HG03575 (cell line): Measurements from ENCODE around the gene OR14A2.
"Not testable (repeated sequence)": the region's sequence is repeated elsewhere in the genome, so short reads cannot be mapped to it uniquely, and the experiment has no call there.

ENCODE experiments used
- ATAC-seq: cut with Tn5 transposase; IDR thresholded peaks from one replicate; pipeline ENCODE4 v1.9.1; 2021; ENCODE audit not compliant: unreplicated experiment, insufficient number of reproducible peaks, low FRiP score; ENCODE audit errors: extremely low read depth

Gene OR14A2

DNA sequence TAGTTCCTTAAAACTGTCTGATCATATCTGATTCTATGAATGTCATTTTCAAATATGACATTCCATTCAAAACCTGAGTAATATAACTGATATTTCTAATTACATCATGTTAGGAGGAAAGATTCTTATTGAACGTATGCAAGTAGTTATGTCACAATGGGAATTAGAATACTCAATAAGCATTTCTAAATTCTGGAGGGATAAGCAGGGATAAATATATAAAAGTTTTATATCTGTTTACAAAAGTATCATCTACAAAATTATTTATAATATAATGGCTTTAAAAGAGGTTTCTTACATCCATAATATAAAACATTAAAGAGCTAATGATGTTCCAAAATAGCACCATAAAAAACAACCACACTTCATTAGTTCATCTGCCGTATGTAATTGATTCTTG, at the start of gene OR14A2:
TSS of gene OR14A2 (minus strand) at position 101 of the 400 bp plus-strand sequence.
- no peak for ATAC-seq

DNA sequence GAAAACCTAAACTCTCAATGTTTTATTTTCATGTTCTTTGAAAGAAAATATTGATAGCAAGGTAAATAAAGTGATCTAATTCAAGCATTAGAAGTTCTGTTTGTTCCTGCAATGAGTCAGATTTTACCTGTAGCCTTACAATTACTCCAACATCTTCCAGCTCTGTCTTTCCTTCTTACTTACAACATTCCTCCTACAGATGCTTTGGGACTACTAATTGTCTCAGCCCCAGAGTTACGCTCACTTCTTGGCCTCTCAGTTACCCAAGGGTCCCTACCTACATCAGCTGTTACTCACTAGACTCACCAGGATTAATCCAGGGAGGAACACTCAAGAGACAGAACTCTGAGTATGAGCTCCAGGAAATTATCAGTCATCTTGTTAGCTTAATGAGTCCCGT, 49.6 kb upstream of the OR14A2 start:
- ATAC-seq = no peak

DNA sequence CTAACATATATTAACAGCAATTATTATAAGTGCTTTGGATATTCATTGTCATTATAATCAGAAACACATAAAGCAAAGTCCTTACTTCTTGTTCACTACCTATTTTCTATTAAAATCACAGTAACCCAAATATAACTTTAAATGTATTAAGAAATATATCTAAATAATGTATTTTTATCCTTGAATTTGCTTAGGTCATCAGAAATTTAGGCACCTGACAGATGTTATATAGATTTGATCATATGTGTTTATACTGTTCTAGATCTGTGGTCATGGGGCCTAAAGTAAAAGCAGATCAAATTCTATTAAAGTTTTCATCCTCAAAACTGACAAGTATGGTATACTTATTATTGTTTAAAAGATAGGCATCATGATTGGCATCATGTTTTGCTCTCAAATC, 21.7 kb upstream of the OR14A2 start:
- no peak for ATAC-seq

DNA sequence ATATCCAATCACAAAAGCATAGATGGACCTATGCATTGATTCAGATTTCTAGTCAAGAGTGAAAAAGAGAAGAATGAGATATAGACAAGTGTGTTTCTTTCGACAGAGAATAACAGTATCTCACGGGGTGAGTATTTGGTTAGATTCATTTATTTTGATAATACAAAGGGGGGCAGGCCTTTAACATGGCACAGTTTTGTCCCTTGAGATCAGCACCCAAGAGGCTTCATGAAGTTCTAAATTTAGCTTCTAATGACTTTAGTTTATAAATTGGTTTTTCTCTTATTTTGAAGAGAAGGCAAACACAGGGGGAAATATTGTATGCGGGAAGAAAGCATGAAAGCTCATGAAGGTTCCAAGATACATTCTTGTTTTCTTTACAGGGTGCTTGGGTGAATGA, 12.5 kb upstream of the OR14A2 start, which contains the start of gene OR1C1:
TSS of gene OR1C1 (minus strand) at position 101 of the 400 bp plus-strand sequence. CDS start 2,150 bp downstream, outside the sequence.
- no peak for ATAC-seq

DNA sequence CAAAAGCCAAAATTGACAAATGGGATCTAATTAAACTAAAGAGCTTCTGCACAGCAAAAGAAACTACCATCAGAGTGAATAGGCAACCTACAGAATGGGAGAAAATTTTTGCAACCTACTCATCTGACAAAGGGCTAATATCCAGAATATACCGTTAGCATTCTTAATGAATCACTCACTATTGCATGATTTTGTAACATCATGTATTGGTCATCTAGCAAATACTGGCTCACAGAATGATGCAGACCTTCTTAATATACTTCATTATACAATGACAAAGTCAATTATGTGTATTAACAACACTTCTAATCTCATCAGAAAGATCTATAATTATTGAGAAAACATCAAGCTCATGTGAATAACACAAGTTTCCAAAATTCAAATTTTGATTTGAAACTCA, 6.4 kb upstream of the OR14A2 start:
- ATAC-seq = not testable (repeated sequence)

DNA sequence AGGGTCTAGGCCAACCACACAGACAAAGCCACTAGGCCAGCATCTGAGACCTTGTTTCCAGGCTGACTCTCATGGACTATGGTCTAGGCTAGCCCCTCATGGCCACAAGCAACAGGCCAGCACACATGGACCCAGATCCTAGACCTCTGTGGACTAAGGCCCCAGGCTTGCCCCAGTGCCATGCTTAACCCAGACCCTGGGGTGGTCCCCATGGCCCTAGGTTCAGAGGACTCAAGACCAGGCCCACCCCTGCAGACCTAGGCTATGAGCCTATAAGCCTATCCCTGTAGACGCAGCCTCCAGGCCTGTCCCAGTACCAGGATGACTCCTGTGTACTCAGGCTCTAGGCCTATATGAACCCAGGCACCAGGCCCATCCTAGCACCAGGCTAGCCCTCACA, 1.9 kb upstream of the OR14A2 start:
- no peak for ATAC-seq

DNA sequence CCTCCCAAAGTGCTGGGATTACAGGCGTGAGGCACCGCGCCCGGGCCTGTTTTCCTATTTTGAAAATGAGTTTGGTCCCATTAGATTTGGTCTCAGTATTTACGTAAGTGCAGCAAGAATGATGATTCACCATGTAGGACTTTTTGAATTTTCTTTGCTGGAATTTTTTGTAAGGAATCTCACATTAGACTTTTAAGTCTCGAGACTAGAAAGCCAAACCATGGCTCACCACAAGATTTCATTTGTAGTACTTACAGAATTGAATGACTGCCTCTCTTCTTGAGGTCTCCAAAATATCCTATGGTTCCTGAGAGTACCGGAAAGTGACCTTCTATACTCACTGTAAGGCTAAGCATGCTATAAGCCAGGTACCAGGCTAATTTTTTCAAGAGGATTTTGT, 325 bp downstream of the OR14A2 start:
- ATAC-seq = no peak

DNA sequence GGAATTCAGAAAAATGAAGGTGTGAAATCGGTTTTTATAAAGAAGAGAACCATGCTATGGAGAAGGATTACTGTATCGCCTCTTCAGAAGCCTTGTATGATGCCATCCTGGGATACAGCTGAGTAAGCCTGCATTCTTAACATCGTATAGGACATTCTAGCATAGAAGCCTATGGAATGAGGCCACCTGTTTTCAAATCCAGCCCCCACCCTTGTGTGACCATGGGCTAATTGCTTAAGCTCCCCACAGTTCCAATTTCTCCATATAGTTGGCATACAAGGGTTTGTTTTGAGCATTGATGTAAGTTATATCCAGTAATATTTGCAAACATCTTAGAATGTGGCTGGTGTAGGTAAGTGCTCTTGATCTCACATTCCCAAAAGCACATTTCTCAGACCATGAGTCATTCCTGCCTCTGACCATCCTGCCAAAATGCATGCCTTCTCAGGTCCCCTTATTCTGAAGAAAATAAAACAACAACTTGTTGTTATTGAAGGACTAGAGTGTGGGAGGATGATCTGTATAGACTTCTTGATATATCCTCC, 1.5 kb downstream of the OR14A2 start:
- ATAC-seq = no peak

DNA sequence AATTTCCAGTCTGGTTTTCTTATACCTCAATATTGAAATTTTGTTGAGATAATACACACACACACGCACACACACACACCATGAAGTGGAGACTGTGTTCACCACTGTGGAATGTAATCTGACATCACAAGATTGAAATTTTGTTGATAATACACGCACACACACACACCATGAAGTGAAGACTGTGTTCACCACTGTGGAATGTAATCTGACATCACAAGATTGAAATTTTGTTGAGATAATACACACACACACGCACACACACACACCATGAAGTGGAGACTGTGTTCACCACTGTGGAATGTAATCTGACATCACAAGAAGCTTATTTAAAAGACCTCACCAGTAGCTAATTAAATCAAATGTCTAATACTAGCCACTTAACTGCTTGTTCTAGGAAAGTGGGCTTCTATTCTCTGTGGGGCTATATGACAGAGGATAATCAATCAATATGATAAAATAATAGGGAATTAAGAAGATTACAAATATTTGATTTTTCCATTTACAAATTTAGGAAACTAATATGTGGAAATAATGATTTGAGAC, 5.7 kb downstream of the OR14A2 start:
- ATAC-seq = not testable (repeated sequence)

DNA sequence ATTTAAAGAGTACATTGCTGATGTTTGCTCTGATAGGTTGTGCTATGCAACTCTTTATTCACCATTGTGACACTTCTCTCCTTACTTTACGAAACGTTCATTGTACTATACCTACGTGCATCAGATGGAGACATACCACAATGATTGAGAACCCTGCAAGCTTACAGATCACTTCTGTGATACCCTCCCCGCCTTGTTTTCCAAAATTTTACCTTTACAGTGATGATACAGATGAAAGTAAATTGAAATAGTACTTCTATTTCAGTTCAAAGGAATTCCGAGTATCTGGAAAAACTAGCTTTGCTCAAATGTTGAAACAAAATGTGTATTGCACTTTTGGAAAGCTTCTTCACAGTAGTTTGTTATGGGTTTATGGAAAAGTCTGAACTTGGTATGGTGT, 6.2 kb downstream of the OR14A2 start:
- no peak for ATAC-seq

DNA sequence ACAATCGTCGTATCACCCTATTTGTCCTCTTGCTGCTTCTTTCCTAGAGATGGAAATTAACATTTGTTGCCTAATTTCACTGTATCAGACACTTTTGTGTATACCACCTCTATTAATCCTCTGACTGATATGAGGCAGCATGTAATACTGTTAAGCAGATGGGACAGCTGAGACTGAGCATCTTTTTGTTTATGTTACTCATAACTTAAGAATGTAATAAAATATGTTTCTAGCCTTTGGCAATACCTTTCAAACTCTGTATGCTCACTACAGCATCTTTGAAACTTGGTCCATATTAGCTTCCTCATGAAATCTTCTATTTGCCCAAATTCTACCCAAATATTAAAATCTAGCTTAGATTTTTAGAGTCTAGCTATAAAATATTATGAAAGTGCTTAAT, 7.2 kb downstream of the OR14A2 start:
- no peak for ATAC-seq

DNA sequence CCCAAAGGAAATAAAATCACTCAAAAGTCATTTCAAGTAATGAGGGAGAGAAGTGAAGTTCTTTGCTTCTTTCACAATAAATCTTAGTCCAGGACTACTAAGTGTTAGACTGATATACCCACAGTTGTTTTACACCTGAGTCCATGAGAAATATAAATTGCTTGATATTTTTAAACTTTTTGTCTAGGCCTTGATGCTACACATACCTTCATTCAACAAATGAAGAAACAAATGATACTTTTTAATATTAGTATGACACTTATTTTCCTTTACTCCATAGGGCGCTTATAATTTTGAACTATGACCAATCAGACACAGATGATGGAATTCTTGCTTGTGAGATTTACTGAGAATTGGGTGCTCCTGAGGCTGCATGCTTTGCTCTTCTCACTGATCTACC, 9.6 kb downstream of the OR14A2 start, which contains the start of gene OR14K1:
TSS of gene OR14K1 (plus strand) at position 301 of the 400 bp plus-strand sequence. CDS start at position 301, 0 bp downstream.
- no peak for ATAC-seq

DNA sequence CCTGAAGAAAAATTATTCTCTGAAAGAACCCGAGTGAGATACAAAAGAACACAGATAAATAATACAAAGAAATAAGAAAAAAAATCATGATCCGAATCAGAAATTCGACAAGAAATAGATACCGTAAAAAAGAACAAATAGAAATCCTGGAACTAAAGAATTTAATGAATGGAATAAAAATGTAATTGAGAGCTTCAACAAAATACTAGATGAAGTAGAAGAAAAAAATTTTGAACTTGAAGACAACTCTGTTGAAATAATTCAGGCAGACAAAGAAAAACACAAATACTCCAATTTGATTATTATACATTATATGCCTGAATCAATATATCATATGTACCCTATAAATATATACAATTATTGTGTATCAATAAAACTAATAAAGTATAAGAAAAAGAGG, 26.7 kb downstream of the OR14A2 start:
- no peak for ATAC-seq

DNA sequence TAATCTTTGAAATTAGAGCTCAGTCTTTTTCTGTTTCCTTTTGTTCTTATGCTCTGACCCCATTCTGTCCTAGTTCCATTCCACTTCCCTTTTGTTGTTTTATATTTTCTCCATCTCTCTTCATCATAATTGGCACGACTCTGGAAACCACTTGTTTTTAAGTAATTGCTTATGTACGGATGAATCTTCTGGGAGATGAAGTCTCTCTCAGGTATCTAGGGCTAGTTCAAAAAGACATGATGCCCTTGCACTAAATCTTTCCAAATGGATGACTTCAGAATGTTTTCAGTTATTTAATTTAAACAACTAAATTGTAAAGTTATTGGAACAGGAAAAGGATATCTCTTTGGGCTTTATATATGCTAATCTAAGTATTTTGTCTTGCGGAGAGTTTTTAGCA, 31.4 kb downstream of the OR14A2 start, which contains the start of gene OR6F1:
TSS of gene OR6F1 (minus strand) at position 101 of the 400 bp plus-strand sequence. CDS start 3,891 bp downstream, outside the sequence.
- ATAC-seq = no peak

DNA sequence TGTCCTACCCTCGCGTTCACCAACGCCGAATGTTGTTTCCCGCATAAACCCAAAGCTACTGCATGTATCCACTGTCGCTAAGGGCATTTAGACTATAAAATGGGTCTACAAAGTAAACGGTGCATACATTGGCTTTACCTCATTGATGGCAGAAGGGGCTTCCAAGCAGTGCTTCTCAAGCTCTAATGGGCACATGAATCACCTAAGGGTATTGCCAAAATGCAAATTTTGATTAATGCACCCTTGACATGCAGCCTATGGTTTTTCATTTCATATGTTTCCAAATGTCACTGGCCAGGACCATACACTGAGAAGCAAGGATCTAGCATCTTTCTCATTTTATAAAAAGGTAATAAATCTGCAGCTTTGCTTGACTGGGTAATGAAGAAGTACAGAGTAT, 34.2 kb downstream of the OR14A2 start:
- no peak for ATAC-seq

DNA sequence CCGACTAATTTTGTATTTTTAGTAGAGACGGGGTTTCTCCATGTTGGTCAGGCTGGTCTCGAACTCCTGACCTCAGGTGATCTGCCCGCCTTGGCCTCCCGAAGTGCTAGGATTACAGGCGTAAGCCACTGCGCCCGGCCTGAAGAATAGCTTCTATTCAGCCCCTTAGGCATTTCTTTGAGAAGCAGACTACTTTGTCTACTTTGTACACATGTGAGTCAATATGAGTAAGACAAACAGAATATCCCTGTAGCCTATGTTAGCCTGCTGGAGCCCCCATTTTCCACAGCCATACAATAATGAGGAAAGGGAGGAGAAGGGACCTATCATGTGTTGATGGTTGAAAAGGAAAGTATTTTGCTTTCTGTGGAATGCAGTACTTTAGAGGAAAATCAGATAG, 37.3 kb downstream of the OR14A2 start:
- not testable (repeated sequence) for ATAC-seq

DNA sequence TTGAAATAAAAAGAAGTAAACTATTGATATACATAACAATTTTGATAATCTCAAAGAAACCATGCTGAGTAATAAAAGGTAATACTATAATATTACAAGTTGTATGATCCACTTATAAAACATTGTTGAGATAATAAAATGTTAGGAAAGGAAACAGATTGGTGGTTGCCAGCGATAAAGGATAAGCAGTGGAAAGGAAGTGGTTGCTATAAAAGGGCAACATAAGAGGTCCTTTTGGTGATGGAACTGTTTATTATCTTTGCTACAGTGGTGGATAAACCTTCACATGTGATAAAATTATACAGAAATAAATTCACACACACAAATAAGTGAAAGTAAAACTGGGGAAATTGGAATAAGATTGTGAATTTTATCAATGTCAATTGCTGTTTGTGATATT, 46.6 kb downstream of the OR14A2 start:
- ATAC-seq = no peak

DNA sequence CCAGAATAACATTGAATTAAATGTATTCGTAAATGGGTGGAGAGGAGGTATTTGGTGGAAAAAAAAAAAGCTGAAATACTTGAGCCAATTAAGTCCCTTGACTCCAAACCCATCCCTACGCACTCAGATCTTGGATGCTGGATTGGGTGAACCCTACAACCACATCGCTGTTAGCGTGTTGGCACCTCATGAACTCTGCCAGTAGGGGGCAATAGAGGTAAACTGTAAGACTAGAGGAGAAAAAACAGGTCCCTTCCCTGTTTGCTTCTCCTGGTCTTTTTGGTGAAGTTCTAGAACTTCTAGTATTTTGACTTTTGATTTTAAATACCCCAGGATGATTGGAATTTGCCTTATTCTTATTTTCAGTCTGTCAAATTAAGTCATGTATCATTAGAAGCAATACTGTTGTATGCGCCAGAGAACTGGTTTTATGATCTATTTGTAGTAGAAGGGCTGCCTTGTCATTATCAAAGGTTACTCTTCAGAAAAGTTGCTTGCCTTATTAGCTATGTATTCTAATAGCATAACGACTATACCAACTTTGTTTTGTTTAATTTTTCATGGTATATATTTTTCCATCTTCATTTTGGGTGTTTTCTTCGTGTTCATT, 66.5 kb downstream of the OR14A2 start:
- ATAC-seq = no peak

DNA sequence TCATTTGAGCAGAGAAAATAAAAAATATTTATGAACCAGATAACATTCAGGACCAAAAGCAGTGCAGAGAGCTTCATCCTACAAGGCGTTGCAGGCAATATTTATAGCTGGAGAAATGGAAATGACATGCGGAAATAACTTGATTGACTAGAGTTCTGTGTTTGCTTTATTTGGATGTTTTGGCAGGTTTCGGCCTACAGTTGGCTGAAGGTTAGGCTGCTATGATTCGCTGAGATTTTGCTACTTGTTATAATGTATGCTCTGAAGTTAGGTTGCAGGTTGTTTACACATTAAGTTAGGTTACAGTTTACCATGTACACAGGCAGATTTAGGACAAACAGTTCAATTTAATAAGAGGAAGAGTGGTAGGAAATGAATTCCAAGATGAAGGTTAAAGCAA, 67.8 kb downstream of the OR14A2 start:
- no peak for ATAC-seq

DNA sequence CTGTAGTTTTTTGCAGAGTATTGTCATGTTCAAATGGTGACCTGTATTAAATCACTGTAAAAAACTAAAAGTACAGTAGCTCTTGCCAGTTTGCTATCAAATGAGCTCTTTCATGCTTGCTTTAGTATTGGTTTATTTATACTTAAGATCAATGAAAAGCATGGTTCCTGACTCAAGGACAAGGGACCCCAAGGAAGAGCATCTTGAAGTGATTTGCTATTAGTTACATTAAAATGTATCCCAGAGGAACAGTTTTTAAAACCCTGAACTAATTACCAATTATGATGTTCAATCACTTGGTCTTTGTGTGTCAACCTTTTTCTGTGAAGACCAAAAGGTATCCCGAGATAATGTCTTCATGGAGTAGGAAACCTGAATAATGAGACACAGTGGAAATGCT, 68.3 kb downstream of the OR14A2 start, which contains the start of gene OR13G1:
TSS of gene OR13G1 (minus strand) at position 101 of the 400 bp plus-strand sequence. CDS start 6,698 bp downstream, outside the sequence.
- no peak for ATAC-seq
